RWPE1 (cell line): Measurements from ENCODE around the gene BICDL1.

ENCODE experiments used
- CTCF ChIA-PET: fragments of 350-600 bp; sonication (Branson Sonifier 250); formaldehyde crosslinking; extraction: SDS; loops from one replicate; lab custom pipeline; 2021; lab: Yijun Ruan, JAX
- POLR2A ChIA-PET: fragments of 400-600 bp; formaldehyde crosslinking; extraction: SDS; loops from one replicate; lab custom pipeline; 2020; ENCODE audit warnings: antibody characterized with exemption; ENCODE audit not compliant: low non-redundant PET; lab: Yijun Ruan, JAX
- DNase-seq: peaks from one replicate; pipeline ENCODE4 v3.0.0; 2012; ENCODE audit warnings: low spot score
- H3K27ac ChIP-seq: fragments of 450-650 bp; 2 replicates; pipeline ENCODE4 v1.5.1; 2017
- CTCF ChIP-seq: fragments of 450-650 bp; conservative IDR thresholded peaks from 2 replicates; pipeline ENCODE4 v1.5.1; 2017; ENCODE audit warnings: low read depth, mild to moderate bottlenecking

Gene BICDL1

GRCh38 chr12:120109570-120110267 is 120.7 kb downstream of the BICDL1 start:
- TF ChIP-seq CTCF, result no peak
- POLR2A ChIA-PET, result no interaction called here
- DNase-seq, result no peak
- no peak overlapping the region for H3K27ac ChIP-seq
- CTCF ChIA-PET, result interaction anchor here (0.6 kb wide), 1 partner anchor 92 kb away, joined by 5 read pairs; no protein-coding TSS in a partner anchor

DNA sequence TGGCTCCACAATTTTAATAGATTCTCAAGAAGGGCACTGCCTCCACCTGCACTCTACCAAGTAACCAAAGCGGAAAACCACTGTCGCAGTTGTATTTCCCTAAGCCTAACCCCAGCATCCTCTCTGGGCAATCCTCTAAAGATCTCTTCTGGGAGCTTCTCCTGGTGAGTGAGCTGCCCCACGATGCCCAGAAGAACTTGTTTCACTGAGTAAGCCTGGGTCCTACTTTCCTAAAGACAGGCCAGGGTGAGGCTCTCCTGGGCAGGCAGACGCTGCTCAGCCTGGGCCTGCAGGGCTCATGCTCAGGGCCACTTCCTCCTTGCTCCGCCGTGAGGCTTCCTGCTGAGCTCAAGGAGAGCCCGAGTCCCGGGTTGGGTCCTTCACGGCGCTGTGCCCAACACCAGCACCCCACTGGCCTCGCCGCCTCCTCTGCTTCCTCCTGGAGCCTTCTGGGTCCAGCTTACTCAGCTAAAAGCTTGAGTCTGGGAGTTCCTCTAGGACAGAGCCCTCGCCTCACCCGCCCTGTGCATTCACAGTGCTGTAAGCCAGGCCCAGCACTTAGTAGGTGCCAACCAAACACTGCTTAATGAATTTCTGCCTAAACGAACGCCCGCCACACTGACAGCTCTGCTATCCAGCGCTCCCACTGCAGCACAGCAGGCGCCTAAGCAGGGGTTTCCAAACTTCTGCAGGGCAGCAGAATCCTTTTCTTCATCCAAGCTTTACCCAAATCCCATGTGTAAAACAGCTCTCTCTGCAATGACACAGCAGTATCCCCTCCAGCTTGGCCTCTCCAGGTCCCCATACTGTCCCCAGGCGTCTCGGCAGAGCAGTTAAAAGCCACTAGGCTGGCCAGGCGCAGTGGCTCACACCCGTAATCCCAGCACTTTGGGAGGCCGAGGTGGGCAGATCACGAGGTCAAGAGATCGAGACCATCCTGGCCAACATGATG is 121.8 kb downstream of the BICDL1 start:
- ChIA-PET POLR2A (no interaction called here), CTCF (interaction anchor here (0.6 to 1.0 kb wide), 2 partner anchors 40 to 182 kb away, joined by 3 read pairs; no protein-coding TSS in a partner anchor)
- TF ChIP-seq CTCF, result no peak
- H3K27ac ChIP-seq, result peak overlapping the region; percentile 51
- DNase-seq, result no peak

GRCh38 chr12:120115066-120115465 is 126.0 kb downstream of the BICDL1 start:
- ChIA-PET CTCF (interaction anchor here (0.6 kb wide), 2 partner anchors 16 to 1239 kb away, joined by 3 to 6 read pairs; no protein-coding TSS in a partner anchor), POLR2A (no interaction called here)
- DNase-seq, result no peak
- H3K27ac ChIP-seq, result peak overlapping the region; percentile 17
- TF ChIP-seq CTCF, result no peak

DNA sequence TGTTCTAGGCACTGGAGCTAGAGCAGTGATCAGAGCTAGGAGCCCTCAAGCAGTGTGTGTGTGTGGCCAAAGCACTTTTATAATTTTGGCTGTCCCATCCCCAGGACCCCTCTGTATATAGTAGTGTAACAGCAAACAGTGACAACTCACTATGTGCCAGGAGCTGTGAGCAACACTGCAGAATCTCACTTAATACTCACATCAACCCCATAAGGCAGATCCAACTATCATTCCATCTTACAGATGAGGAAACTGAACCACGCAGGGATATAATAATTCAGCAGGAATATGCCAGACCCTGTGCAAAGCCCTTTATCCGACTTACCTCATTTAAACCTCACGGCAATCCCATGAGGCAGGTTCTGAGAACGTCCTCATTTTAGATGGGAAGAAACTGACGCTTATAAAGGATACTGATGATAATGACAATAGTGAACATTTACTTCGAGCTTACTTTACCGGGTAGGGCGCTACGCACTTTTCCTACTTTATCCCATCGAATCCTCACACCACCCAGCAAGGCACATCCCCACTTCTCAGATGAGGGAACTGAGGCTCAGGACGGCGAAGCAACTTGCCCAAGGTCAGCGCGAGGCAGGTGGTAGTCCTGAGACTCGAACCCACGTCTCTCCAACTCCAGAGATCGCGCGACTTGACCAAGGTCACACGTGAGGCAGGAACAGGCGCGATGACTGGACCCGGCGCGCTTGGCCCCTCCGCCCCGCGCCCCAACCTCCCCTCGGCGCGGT is 126.8 kb downstream of the BICDL1 start:
- peak overlapping the region; percentile 94 for H3K27ac ChIP-seq
- POLR2A ChIA-PET, result interaction anchor here (0.5 to 2.1 kb wide), 2 partner anchors 85 to 126 kb away, joined by 3 to 11 read pairs; partner anchors contain the start of gene RPLP0
- DNase-seq, result peak; percentile 41
- CTCF ChIA-PET, result interaction anchor here (0.6 kb wide), 1 partner anchor 16 kb away, joined by 6 read pairs; no protein-coding TSS in a partner anchor
- TF ChIP-seq CTCF, result no peak

DNA sequence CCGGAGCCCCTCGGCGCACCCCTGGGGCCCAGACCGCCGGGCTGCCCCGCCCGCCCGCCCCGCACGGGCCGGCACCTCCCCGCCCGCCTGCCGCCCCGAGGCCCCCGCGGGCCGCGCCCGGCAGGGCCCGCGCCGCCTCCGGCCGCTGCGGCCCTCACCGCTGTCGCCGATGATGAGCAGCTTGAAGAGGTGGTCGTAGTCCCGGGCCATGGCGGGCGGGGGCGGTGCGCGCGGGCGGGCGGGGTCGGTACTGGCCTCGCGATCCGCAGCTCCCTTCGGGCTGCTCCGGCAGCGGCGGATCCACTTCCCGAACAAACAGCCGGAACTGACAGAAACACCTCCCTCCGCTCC is 127.4 kb downstream of the BICDL1 start, which contains the start of gene RAB35:
RAB35 (minus strand) TSS at position 313 of the 351 bp plus-strand sequence; CDS start at position 210, 103 bp downstream.
- no peak for TF ChIP-seq CTCF
- peak within 1 kb of the TSS; percentile 94 for H3K27ac ChIP-seq

More for the DNA sequence above, 127.4 kb downstream of the BICDL1 start, which contains the start of gene RAB35:
- ChIA-PET POLR2A (interaction anchor here (1.1 to 2.1 kb wide), 2 partner anchors 16 to 85 kb away, joined by 3 to 11 read pairs; partner anchors contain the start of gene RPLP0), CTCF (no interaction called here)
- DNase-seq, result no peak
